ENCODE results near the gene AGXT2. TPM values are rescaled to one million over a fixed set of nuclear protein-coding genes. Genes with fewer than 3 reads are reported as not detected.

Gene AGXT2
- total and polyA plus RNA-seq, 2 of the 13 experiments (the other 11 are each of a cell fraction or from before 2014, with no cell fraction given): 0.04 to 0.13 TPM

- Histone ChIP-seq H3K79me2 (ENCODE audit: insufficient read depth, low read length) (no peaks in the 10 kb centered on the region), H3K27ac (ENCODE audit: extremely low read length, insufficient read depth, low read length) (no peak overlapping the region), H3K9me3 (ENCODE audit: low read length) (no peaks in the 10 kb centered on the region), H3K36me3 (replicated peaks in 1 of 2; ENCODE audit: control insufficient read depth in 1 of 2, insufficient read depth in 2 of 2, low read length in 2 of 2) (no peaks in the 10 kb centered on the region), H3K4me2 (ENCODE audit: low read depth, low read length) (no peak overlapping the region), H2AFZ (ENCODE audit: low read length) (no peak overlapping the region), H3K4me1 (ENCODE audit: insufficient read depth, low read length) (no peaks in the 10 kb centered on the region), H3K27me3 (ENCODE audit: control insufficient read depth in 1 of 2, insufficient read depth in 2 of 2, low read length in 2 of 2) (no peaks in the 10 kb centered on the region), H3K4me3 (replicated peaks in 1 of 3; ENCODE audit: insufficient read depth in 1 of 3, low read depth in 2 of 3, low read length in 3 of 3) (no peak overlapping the region), H4K20me1 (ENCODE audit: insufficient read depth, low read length) (no peaks in the 10 kb centered on the region), H3K9ac (ENCODE audit: insufficient read depth, low read depth, low read length) (no peak overlapping the region)
- in situ Hi-C loops (cut with HindIII; ENCODE audit: extremely low pct_ligation_motif_present, low pct_unique_long_range_greater_than_20kb): no loop called here
- ChIA-PET POLR2A (no interaction called here), CTCF (ENCODE audit: low intra/inter-chr PET ratio, low total read pairs) (no interaction called here)
- ATAC-seq (no peak), DNase-seq (ENCODE audit: low spot score) (no peak), FAIRE-seq (no peak)
- no peak for TF ChIP-seq HBP1 (CRISPR knock-in tag; IDR thresholded peaks at IDR 0.05; ENCODE audit: low read depth)
- TF ChIP-seq SPEN (CRISPR knock-in tag; IDR thresholded peaks at IDR 0.05; ENCODE audit: low read depth): no peak
- no peak for TF ChIP-seq ZNF768 (CRISPR knock-in tag; IDR thresholded peaks at IDR 0.05)
- no peak for TF ChIP-seq STAG1 (CRISPR knock-in tag; IDR thresholded peaks at IDR 0.05)
- no peak for TF ChIP-seq ZNF224 (CRISPR knock-in tag; IDR thresholded peaks at IDR 0.05)
- no peak for TF ChIP-seq UBTF (CRISPR knock-in tag; IDR thresholded peaks at IDR 0.05)
- no TSS peak for BruUV-seq (replicated peaks)
- intact Hi-C loops (cut with micrococcal nuclease; ENCODE audit: unreplicated experiment): no loop called here
- WGBS (ENCODE audit: low lambda C conversion rate): 51% methylated on average over 4 of the region's 4 CpGs
These were observed 31.3 kb downstream of the AGXT2 start for GRCh38 chr5:35016174-35017051.
